Activated T-cell treated with anti-CD3 and anti-CD28 coated beads for 1 hour (primary cell): ENCODE results near the gene INPP4B.

Experiments
- DNase-seq: peaks from one replicate; pipeline ENCODE4 v3.0.0-alpha.2; 2020; ENCODE audit warnings: low read depth

The INPP4B gene

GRCh38 chr4:141977433-141977832 is 868.7 kb downstream of the INPP4B start:
- no peak for DNase-seq
